ENCODE results near the gene ZC3H10.
"Not testable (repeated sequence)": the region's sequence is repeated elsewhere in the genome, so short reads cannot be mapped to it uniquely, and the experiment has no call there.

GRCh38 chr12:56077966-56078365 is 40.1 kb upstream of the ZC3H10 start:
- not testable (repeated sequence) for TF ChIP-seq CTCF, POLR2A (IDR thresholded peaks at IDR 0.05)

Data from adrenal gland (tissue), 5 donors.